H1 (cell line): ENCODE measurements around the gene IGFL3. TPM values are rescaled to one million over a fixed set of nuclear protein-coding genes. Genes with fewer than 3 reads are reported as not detected.

Experiments
- CTCF ChIA-PET: fragments of 300-600 bp; sonication (Branson Sonifier 250); formaldehyde crosslinking; loops from one replicate; lab custom pipeline; 2021; ENCODE audit not compliant: partially characterized antibody; lab: Charles Lee
- POLR2A ChIA-PET: fragments of 300-600 bp; sonication (Branson Sonifier 250); formaldehyde crosslinking; loops from one replicate; lab custom pipeline; 2021; ENCODE audit warnings: inconsistent platforms; ENCODE audit not compliant: partially characterized antibody; lab: Charles Lee
- DNase-seq, 2 experiments: peaks; one replicate each; pipeline versions ENCODE4 v3.0.0 to v3.0.0-alpha.2; 2010 to 2022; ENCODE audit warnings: low spot score in 2 of 2, low read depth in 1 of 2, mixed read lengths in 1 of 2
- FAIRE-seq: peaks from 2 replicates; lab custom pipeline; 2011; peaks lifted over from hg19 to GRCh38; lab: Jason Lieb, UNC
- H2AFZ ChIP-seq: 2 replicates; pipeline ENCODE4 v1.8.1; 2012; ENCODE audit warnings: low read length, inconsistent platforms
- H2AK5ac ChIP-seq: 2 replicates; pipeline ENCODE4 v1.6.1; 2013; ENCODE audit warnings: low read depth, low read length
- H2BK120ac ChIP-seq: replicated peaks from 2 replicates; pipeline ENCODE3; 2013; ENCODE audit warnings: low read depth, low read length, inconsistent platforms
- H2BK12ac ChIP-seq: 2 replicates; pipeline ENCODE4 v1.6.1; 2013; ENCODE audit warnings: low read depth, low read length
- H2BK15ac ChIP-seq: 2 replicates; pipeline ENCODE4 v1.6.1; 2013; ENCODE audit warnings: low read length
- H2BK20ac ChIP-seq: 2 replicates; pipeline ENCODE4 v1.6.1; 2013; ENCODE audit warnings: low read length
- H2BK5ac ChIP-seq: 2 replicates; pipeline ENCODE4 v1.6.1; 2013; ENCODE audit warnings: low read depth, low read length
- H3K14ac ChIP-seq: 2 replicates; pipeline ENCODE4 v1.6.1; 2013; ENCODE audit warnings: inconsistent platforms; ENCODE audit not compliant: insufficient read length
- H3K18ac ChIP-seq: 2 replicates; pipeline ENCODE4 v1.6.1; 2013; ENCODE audit warnings: low read length; ENCODE audit errors: extremely low read depth
- H3K23ac ChIP-seq: 2 replicates; pipeline ENCODE4 v1.6.1; 2013; ENCODE audit warnings: inconsistent platforms; ENCODE audit not compliant: insufficient read length
- H3K23me2 ChIP-seq: 2 replicates; pipeline ENCODE4 v1.6.1; 2013; ENCODE audit warnings: low read depth, low read length
- H3K27ac ChIP-seq: 2 replicates; pipeline ENCODE4 v1.6.1; 2011; ENCODE audit warnings: low read depth, low read length, inconsistent platforms
- H3K27me3 ChIP-seq, 4 experiments: replicated peaks in 1 of 4; 1 replicate in 1 of 4; 2 replicates in 3 of 4; pipeline versions ENCODE4 v1.6.1 to v1.8.1; 2011 to 2013; ENCODE audit warnings: low read length in 3 of 4, mild to moderate bottlenecking in 3 of 4, inconsistent platforms in 2 of 4, mixed read lengths in 2 of 4, moderate library complexity in 1 of 4; ENCODE audit not compliant: control insufficient read depth in 3 of 4, insufficient read depth in 3 of 4; ENCODE audit errors: extremely low read depth in 1 of 4
- H3K36me3 ChIP-seq, 4 experiments: 2 replicates each; pipeline versions ENCODE4 v1.6.1 to v1.8.1; 2011 to 2013; ENCODE audit warnings: mild to moderate bottlenecking in 4 of 4, low read length in 3 of 4, moderate library complexity in 2 of 4, control low read depth in 1 of 4, inconsistent platforms in 1 of 4; ENCODE audit not compliant: insufficient read depth in 4 of 4, control insufficient read depth in 2 of 4
- H3K4ac ChIP-seq: replicated peaks from 2 replicates; pipeline ENCODE3; 2013; ENCODE audit warnings: low read length, low read depth, mixed read lengths, inconsistent platforms; ENCODE audit not compliant: insufficient read length
- H3K4me1 ChIP-seq, 4 experiments: replicated peaks in 1 of 4; 1 replicate in 1 of 4; 2 replicates in 3 of 4; pipeline versions ENCODE4 v1.6.1 to v1.8.1; 2011 to 2013; ENCODE audit warnings: low read length in 3 of 4, inconsistent platforms in 2 of 4, mixed read lengths in 1 of 4; ENCODE audit not compliant: insufficient read depth in 4 of 4, control insufficient read depth in 3 of 4
- H3K4me2 ChIP-seq, 2 experiments: 2 replicates each; pipeline versions ENCODE4 v1.6.1 to v1.8.1; 2011 to 2013; ENCODE audit warnings: low read depth in 2 of 2, low read length in 2 of 2, control low read depth in 1 of 2, inconsistent platforms in 1 of 2, mild to moderate bottlenecking in 1 of 2; ENCODE audit not compliant: insufficient read depth in 1 of 2
- H3K4me3 ChIP-seq, 4 experiments: fragments of 200-600, 300-600 bp in 1 of 4; sonication (generic), shearing (Covaris generic), sonication (Bioruptor Twin) in 1 of 4; 2 replicates each; pipeline versions ENCODE4 v1.5.1 to v1.8.1; 2011 to 2016; ENCODE audit warnings: low read length in 4 of 4, low read depth in 3 of 4, control low read depth in 2 of 4, inconsistent platforms in 2 of 4, mild to moderate bottlenecking in 2 of 4, mixed read lengths in 1 of 4, moderate library complexity in 1 of 4; ENCODE audit not compliant: insufficient read depth in 2 of 4; ENCODE audit errors: extremely low read depth in 1 of 4
- H3K56ac ChIP-seq: replicated peaks from 2 replicates; pipeline ENCODE3; 2013; ENCODE audit warnings: low read depth, mild to moderate bottlenecking, mixed read lengths, low read length, inconsistent platforms; ENCODE audit not compliant: insufficient read length
- H3K79me1 ChIP-seq: 2 replicates; pipeline ENCODE4 v1.6.1; 2013; ENCODE audit warnings: low read depth, low read length, control low read depth
- H3K79me2 ChIP-seq, 2 experiments: 2 replicates each; pipeline versions ENCODE4 v1.6.1 to v1.8.1; 2012 to 2013; ENCODE audit warnings: low read length in 2 of 2, mild to moderate bottlenecking in 2 of 2, inconsistent platforms in 1 of 2; ENCODE audit not compliant: insufficient read depth in 2 of 2, control insufficient read depth in 1 of 2
- H3K9ac ChIP-seq, 4 experiments: replicated peaks in 1 of 4; 1 replicate in 1 of 4; 2 replicates in 3 of 4; pipeline versions ENCODE4 v1.6.1 to v1.8.1; 2011 to 2013; ENCODE audit warnings: low read depth in 3 of 4, low read length in 3 of 4, control low read depth in 2 of 4, mild to moderate bottlenecking in 2 of 4, moderate library complexity in 2 of 4, inconsistent platforms in 1 of 4; ENCODE audit errors: extremely low read depth in 1 of 4
- H3K9me3 ChIP-seq, 2 experiments: 2 replicates each; pipeline versions ENCODE4 v1.6.1 to v1.8.1; 2012 to 2013; ENCODE audit warnings: mild to moderate bottlenecking in 2 of 2, moderate library complexity in 2 of 2, control low read depth in 1 of 2, inconsistent platforms in 1 of 2, low read depth in 1 of 2, low read length in 1 of 2, mixed read lengths in 1 of 2; ENCODE audit not compliant: insufficient read depth in 2 of 2
- H4K20me1 ChIP-seq, 2 experiments: replicated peaks in 1 of 2; 2 replicates each; pipeline versions ENCODE3 to v1.8.1; 2011 to 2013; ENCODE audit warnings: inconsistent platforms in 2 of 2, low read length in 2 of 2, mild to moderate bottlenecking in 1 of 2; ENCODE audit not compliant: insufficient read depth in 2 of 2, control insufficient read depth in 1 of 2
- H4K5ac ChIP-seq: 2 replicates; pipeline ENCODE4 v1.6.1; 2013; ENCODE audit warnings: low read length, low read depth, mixed read lengths, inconsistent platforms; ENCODE audit not compliant: insufficient read length
- H4K8ac ChIP-seq: 2 replicates; pipeline ENCODE4 v1.8.0; 2013; ENCODE audit warnings: mild to moderate bottlenecking, moderate library complexity, low read length, inconsistent platforms; ENCODE audit not compliant: insufficient read depth; ENCODE audit errors: extremely low read depth
- H4K91ac ChIP-seq: replicated peaks from 2 replicates; pipeline ENCODE3; 2013; ENCODE audit warnings: low read length, mixed read lengths, inconsistent platforms; ENCODE audit not compliant: insufficient read length
- EP300 ChIP-seq, 2 experiments: IDR thresholded peaks; 1 replicate in 1 of 2; 2 replicates in 1 of 2; pipeline ENCODE4 v1.6.1; 2011 to 2012; ENCODE audit warnings: low read depth in 2 of 2, low read length in 2 of 2, mild to moderate bottlenecking in 2 of 2, borderline replicate concordance in 1 of 2, inconsistent platforms in 1 of 2, moderate library complexity in 1 of 2
- FOSL1 ChIP-seq: IDR thresholded peaks from 2 replicates; pipeline ENCODE4 v1.6.1; 2011; ENCODE audit warnings: mild to moderate bottlenecking, low read depth, low read length, moderate library complexity; ENCODE audit not compliant: insufficient read depth
- GABPA ChIP-seq: IDR thresholded peaks from 2 replicates; pipeline ENCODE4 v1.6.1; 2011; ENCODE audit warnings: mild to moderate bottlenecking, low read length, moderate library complexity, borderline replicate concordance; ENCODE audit not compliant: insufficient read depth
- WGBS, 2 experiments: shearing (Covaris generic) in 1 of 2; methylation state at CpG; one replicate each; pipeline versions ENCODE4 v1.1.6 to v1.1.7; 2013 to 2015; ENCODE audit warnings: low lambda C conversion rate in 2 of 2, mixed read lengths in 2 of 2, inconsistent platforms in 1 of 2, low coverage in 1 of 2, missing lambda C conversion rate in 1 of 2; ENCODE audit not compliant: insufficient replicate concordance in 2 of 2, insufficient coverage in 1 of 2, insufficient read length in 1 of 2; ENCODE audit errors: extremely low coverage in 1 of 2, missing lambda C conversion rate in 1 of 2; 5-methylcytosine and 5-hydroxymethylcytosine counted together
- polyA plus RNA-seq, 7 experiments: library from polyadenylated mRNA; depleted of rRNA in 3 of 7; stranded (reverse) in 5 of 7; unstranded in 2 of 7; fragments of >200 nt in 5 of 7; fragments of 200-250 nt in 2 of 7; gene quantifications; 1 replicate in 5 of 7; 2 replicates in 1 of 7; 4 replicates in 1 of 7; pipeline versions ENCODE4 v1.2.1 to v1.2.3, GENCODE V29; 2011 to 2013; ENCODE audit warnings: missing spikeins in 2 of 7, mixed read lengths in 2 of 7
- total RNA-seq: library from RNA; stranded (reverse); fragmentation: NEBNext Ultra II Directional; extraction: Animal tissue kit (Norgen Biotek cat#: 25700); gene quantifications from 2 replicates; pipeline ENCODE4 v1.2.1, GENCODE V29; 2021

Gene IGFL3
- total and polyA plus RNA-seq, 2 of the 8 experiments (the other 6 are each of a cell fraction or from before 2014, with no cell fraction given) = 0.12 TPM; not detected in 1

- Histone ChIP-seq H2AFZ (no peak overlapping the region), H3K4me1 (no peaks in the 10 kb centered on the region), H4K91ac (no peak overlapping the region), H3K79me1 (no peaks in the 10 kb centered on the region), H2BK12ac (no peak overlapping the region), H3K23me2 (no peaks in the 10 kb centered on the region), H3K27ac (no peak overlapping the region), H2BK5ac (no peak overlapping the region), H3K14ac (no peak overlapping the region), H3K36me3 (no peaks in the 10 kb centered on the region), H3K4ac (no peak overlapping the region), H3K4me3 (no peak overlapping the region), H2BK20ac (no peak overlapping the region), H3K27me3 (no peaks in the 10 kb centered on the region; a peak in 1 of 7 replicates), H3K23ac (no peak overlapping the region), H4K8ac (no peak overlapping the region), H4K20me1 (no peaks in the 10 kb centered on the region), H2BK15ac (no peak overlapping the region), H4K5ac (no peak overlapping the region), H3K9ac (no peak overlapping the region), H2AK5ac (no peak overlapping the region), H3K9me3 (no peaks in the 10 kb centered on the region), H3K79me2 (no peaks in the 10 kb centered on the region), H2BK120ac (no peak overlapping the region), H3K56ac (peak overlapping the region; percentile 59), H3K4me2 (no peak overlapping the region), H3K18ac (no peak overlapping the region)
- WGBS, 2 experiments = 92% methylated on average over 5 of the region's 5 CpGs; no CpG with 5 or more reads in 1 of the 2 experiments
- ChIA-PET POLR2A (no interaction called here), CTCF (no interaction called here)
- FAIRE-seq = no peak
- DNase-seq = no peak
- TF ChIP-seq GABPA (no peak), FOSL1 (no peak), EP300 (IDR thresholded peaks at IDR 0.05; ENCODE audit: borderline replicate concordance in 1 of 2, low read depth in 2 of 2, low read length in 2 of 2) (no peak)
Observed at GRCh38 chr19:46150606-46151005, 26.1 kb upstream of the IGFL3 start.
